A673 (cell line): ENCODE results near the gene LRRK1. TPM values are rescaled to one million over a fixed set of nuclear protein-coding genes. Genes with fewer than 3 reads are reported as not detected.

Source experiments
- BruUV-seq: library from RNA; stranded (reverse); fragments of 400-500 nt; replicated peaks from 2 replicates; lab custom pipeline; 2021; lab: Mats Ljungman, UMichigan
- CTCF ChIA-PET: fragments of 300-600 bp; sonication (Branson Sonifier 250); formaldehyde crosslinking; loops from one replicate; lab custom pipeline; 2022; ENCODE audit warnings: antibody characterized with exemption; lab: Charles Lee
- POLR2A ChIA-PET: fragments of 300-600 bp; sonication (Branson Sonifier 250); formaldehyde crosslinking; loops from one replicate; lab custom pipeline; 2022; ENCODE audit warnings: antibody characterized with exemption; ENCODE audit not compliant: low non-redundant PET; lab: Charles Lee
- DNase-seq: peaks from one replicate; pipeline ENCODE4 v3.0.0-alpha.2; 2015; ENCODE audit warnings: low spot score
- H3K27ac ChIP-seq: fragments of 200-600 bp; sonication (generic); 2 replicates; pipeline ENCODE4 v1.5.1; 2016; ENCODE audit warnings: mixed run types, low read depth, mild to moderate bottlenecking, mixed read lengths, antibody characterized with exemption, low read length; ENCODE audit not compliant: poor library complexity, severe bottlenecking
- H3K27me3 ChIP-seq: fragments of 200-600 bp; sonication (generic); replicated peaks from 2 replicates; pipeline ENCODE4 v1.6.1; 2017; ENCODE audit warnings: mixed run types, low read depth, mild to moderate bottlenecking, mixed read lengths, antibody characterized with exemption, low read length; ENCODE audit not compliant: insufficient read depth, poor library complexity
- H3K36me3 ChIP-seq: fragments of 200-600 bp; sonication (generic); 2 replicates; pipeline ENCODE4 v1.6.1; 2016; ENCODE audit warnings: mixed run types, mild to moderate bottlenecking, mixed read lengths, antibody characterized with exemption, low read length; ENCODE audit not compliant: insufficient read depth, poor library complexity, severe bottlenecking
- H3K4me1 ChIP-seq: fragments of 200-600 bp; sonication (generic); 2 replicates; pipeline ENCODE4 v1.6.1; 2017; ENCODE audit warnings: mixed run types, mild to moderate bottlenecking, mixed read lengths, antibody characterized with exemption, low read length; ENCODE audit not compliant: insufficient read depth, poor library complexity, severe bottlenecking
- H3K4me3 ChIP-seq: fragments of 200-600 bp; sonication (generic); 2 replicates; pipeline ENCODE4 v1.5.1; 2016; ENCODE audit warnings: low read depth, mixed run types, mild to moderate bottlenecking, mixed read lengths, low read length; ENCODE audit not compliant: poor library complexity, severe bottlenecking
- H3K9me3 ChIP-seq: fragments of 200-600 bp; sonication (generic); 2 replicates; pipeline ENCODE4 v1.6.1; 2016; ENCODE audit warnings: mixed run types, low read depth, mild to moderate bottlenecking, mixed read lengths, antibody characterized with exemption, low read length; ENCODE audit not compliant: poor library complexity, severe bottlenecking
- EZH2 ChIP-seq: fragments of 200-600 bp; sonication (generic); IDR thresholded peaks from 2 replicates; pipeline ENCODE4 v1.6.1; 2017; ENCODE audit warnings: borderline replicate concordance, low read depth, mild to moderate bottlenecking, mixed read lengths, antibody characterized with exemption, low read length; ENCODE audit not compliant: poor library complexity, severe bottlenecking
- intact Hi-C: fragments of 100-400 bp; cut with micrococcal nuclease; formaldehyde crosslinking; loops from one replicate; pipeline ENCODE4 v1.10.0; 2022; ENCODE audit not compliant: unreplicated experiment
- total RNA-seq: library from RNA; stranded (reverse); gene quantifications from 2 replicates; pipeline ENCODE4 v1.2.3, GENCODE V29; 2021
- TF ChIP-seq, protein P1 (sequence below): fragments of 300-800, 200-600 bp; sonication (generic); conservative IDR thresholded peaks from 2 replicates; pipeline ENCODE4 v1.5.1; 2017; ENCODE audit warnings: low read depth, mild to moderate bottlenecking, antibody characterized with exemption, low read length, moderate library complexity, mixed read lengths

Gene LRRK1
- total RNA-seq, 1 experiment from 2014 or later: 7.7 TPM

DNA sequence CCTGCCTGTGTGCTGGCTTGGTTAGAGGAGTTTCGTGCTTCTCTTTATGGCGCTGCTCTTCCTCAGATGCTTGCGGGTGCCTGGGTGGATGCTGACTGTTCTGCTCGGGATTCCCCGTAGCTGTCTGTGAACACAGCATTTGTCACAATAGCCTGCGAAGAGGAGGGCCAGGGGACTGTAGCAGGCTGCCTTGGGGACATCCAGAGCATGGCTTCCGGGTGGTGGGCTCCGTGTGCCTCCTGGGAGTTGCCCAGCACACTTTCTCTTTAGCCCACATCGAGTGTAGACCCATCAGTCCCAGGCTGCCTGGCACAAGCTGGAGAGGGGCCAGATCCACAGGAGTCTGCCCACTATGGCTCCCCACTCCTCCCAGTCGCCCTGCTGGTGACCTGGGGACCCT lies 22.4 kb downstream of the LRRK1 start:
- H3K4me3 ChIP-seq: no peak overlapping the region
- no peak overlapping the region for H3K27ac ChIP-seq
- ChIA-PET CTCF (no interaction called here), POLR2A (no interaction called here)
- BruUV-seq: no TSS peak
- no peaks in the 10 kb centered on the region for H3K9me3 ChIP-seq
- H3K4me1 ChIP-seq: peaks cover 9% of the 10 kb centered on the region
- intact Hi-C loops: no loop called here
- no peak for DNase-seq
- no peak for TF ChIP-seq EZH2
- TF ChIP-seq, protein P1, sequence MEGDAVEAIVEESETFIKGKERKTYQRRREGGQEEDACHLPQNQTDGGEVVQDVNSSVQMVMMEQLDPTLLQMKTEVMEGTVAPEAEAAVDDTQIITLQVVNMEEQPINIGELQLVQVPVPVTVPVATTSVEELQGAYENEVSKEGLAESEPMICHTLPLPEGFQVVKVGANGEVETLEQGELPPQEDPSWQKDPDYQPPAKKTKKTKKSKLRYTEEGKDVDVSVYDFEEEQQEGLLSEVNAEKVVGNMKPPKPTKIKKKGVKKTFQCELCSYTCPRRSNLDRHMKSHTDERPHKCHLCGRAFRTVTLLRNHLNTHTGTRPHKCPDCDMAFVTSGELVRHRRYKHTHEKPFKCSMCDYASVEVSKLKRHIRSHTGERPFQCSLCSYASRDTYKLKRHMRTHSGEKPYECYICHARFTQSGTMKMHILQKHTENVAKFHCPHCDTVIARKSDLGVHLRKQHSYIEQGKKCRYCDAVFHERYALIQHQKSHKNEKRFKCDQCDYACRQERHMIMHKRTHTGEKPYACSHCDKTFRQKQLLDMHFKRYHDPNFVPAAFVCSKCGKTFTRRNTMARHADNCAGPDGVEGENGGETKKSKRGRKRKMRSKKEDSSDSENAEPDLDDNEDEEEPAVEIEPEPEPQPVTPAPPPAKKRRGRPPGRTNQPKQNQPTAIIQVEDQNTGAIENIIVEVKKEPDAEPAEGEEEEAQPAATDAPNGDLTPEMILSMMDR: no peak
- H3K27me3 ChIP-seq: no peaks in the 10 kb centered on the region
- no peaks in the 10 kb centered on the region for H3K36me3 ChIP-seq

DNA sequence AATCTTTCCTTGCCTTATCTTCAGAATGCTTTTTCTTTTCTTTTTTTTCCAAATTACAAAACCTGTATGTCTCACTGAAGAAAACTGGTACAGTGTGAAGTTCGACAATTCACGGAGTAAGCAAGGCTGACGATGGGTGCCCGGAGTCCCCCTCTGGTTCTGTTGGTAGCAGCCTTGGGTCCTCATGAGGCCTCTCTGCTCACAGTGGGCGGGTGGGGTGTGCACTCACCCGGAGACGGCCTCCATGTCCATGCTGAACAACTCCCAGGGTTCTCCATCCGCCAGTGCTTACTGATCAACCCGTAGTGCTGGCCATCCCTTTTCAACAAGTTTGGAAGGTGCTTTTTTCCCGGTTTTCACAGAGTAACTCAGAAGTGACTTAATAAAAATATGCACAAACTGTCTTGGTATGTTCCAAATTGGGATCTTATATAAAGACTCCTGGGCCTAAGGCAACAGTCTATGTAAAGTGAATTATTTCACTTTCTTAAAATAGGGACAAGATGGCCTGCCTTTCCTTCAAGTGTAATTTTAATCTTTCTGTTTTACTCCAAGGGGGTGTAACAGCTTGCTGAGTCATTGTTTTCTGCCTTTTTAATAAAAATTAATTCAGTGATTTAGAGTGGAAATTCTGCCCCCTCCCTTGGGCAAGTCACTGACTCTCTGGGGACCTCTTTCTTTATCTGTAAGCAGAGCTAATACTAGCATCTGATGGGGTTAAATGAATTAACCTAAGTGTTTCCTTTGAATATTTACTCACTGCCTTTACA lies 23.7 kb downstream of the LRRK1 start:
- intact Hi-C loops: no loop called here
- ChIA-PET CTCF (interaction anchor here (0.7 kb wide), 2 partner anchors 22 to 69 kb away, joined by 3 to 6 read pairs; no protein-coding TSS in a partner anchor), POLR2A (no interaction called here)
- Histone ChIP-seq H3K36me3 (no peaks in the 10 kb centered on the region), H3K9me3 (no peaks in the 10 kb centered on the region), H3K27ac (no peak overlapping the region), H3K27me3 (no peaks in the 10 kb centered on the region), H3K4me1 (peaks cover 9% of the 10 kb centered on the region), H3K4me3 (no peak overlapping the region)
- no TSS peak for BruUV-seq
- DNase-seq: peak; percentile 39
- no peak for TF ChIP-seq EZH2
- TF ChIP-seq, protein P1: no peak

DNA sequence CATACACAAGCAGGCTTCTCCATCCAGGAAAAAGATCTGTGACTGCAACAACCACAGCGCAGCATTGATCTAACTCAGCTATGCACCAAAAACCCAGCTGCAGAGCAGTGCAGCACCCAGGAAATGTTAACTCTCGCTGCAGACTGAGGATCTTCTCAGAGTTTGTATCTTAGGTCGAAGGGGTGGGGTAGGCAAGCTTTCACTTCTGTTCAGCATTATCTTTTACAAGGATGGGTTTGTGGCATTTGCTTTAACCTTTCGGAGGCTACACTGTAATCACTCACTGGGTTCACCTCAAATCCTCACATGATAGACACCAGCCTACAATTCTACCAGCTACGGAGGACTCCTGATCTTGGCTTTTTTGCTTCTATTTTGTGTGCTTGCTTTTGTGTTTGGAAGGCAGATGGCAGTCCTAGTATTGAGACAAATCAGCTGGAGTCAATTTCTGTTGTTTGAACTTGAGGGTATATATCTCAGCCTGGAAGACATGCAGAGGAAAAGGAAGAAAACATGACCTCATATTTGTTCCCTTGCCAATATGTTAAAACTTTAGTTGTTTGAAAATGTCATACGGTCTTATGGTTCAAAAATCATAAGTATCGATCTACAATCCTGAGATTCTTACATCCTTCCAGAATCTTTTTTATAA lies 25.2 kb downstream of the LRRK1 start:
- no peaks in the 10 kb centered on the region for H3K9me3 ChIP-seq

More for the DNA sequence above, 25.2 kb downstream of the LRRK1 start:
- ChIA-PET POLR2A (interaction anchor here (0.7 kb wide), 1 partner anchor 67 kb away, joined by 4 read pairs; no protein-coding TSS in a partner anchor), CTCF (no interaction called here)
- intact Hi-C loops: no loop called here
- Histone ChIP-seq H3K4me1 (peaks cover 9% of the 10 kb centered on the region), H3K4me3 (no peak overlapping the region), H3K27ac (no peak overlapping the region), H3K36me3 (no peaks in the 10 kb centered on the region), H3K27me3 (no peaks in the 10 kb centered on the region)
- TF ChIP-seq, protein P1: no peak
- no peak for TF ChIP-seq EZH2
- no TSS peak for BruUV-seq
- DNase-seq: no peak
